Stimulated activated CD4-positive, alpha-beta T cell treated with anti-CD3 and anti-CD28 coated beads, Interleukin-1b, Interleukin-23, amount 100 ng/mL, for 1 hour (primary cell): Measurements from ENCODE around the gene OPALIN.
A peak's percentile ranks its signal among the peaks of the same experiment; 100 is the strongest.

Source experiments
- DNase-seq, 2 donors: peaks; one replicate each; pipeline ENCODE4 v3.0.0-alpha.2; 2020; ENCODE audit warnings: low read depth in 2 of 2

Gene OPALIN, protein sequence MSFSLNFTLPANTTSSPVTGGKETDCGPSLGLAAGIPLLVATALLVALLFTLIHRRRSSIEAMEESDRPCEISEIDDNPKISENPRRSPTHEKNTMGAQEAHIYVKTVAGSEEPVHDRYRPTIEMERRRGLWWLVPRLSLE

DNA sequence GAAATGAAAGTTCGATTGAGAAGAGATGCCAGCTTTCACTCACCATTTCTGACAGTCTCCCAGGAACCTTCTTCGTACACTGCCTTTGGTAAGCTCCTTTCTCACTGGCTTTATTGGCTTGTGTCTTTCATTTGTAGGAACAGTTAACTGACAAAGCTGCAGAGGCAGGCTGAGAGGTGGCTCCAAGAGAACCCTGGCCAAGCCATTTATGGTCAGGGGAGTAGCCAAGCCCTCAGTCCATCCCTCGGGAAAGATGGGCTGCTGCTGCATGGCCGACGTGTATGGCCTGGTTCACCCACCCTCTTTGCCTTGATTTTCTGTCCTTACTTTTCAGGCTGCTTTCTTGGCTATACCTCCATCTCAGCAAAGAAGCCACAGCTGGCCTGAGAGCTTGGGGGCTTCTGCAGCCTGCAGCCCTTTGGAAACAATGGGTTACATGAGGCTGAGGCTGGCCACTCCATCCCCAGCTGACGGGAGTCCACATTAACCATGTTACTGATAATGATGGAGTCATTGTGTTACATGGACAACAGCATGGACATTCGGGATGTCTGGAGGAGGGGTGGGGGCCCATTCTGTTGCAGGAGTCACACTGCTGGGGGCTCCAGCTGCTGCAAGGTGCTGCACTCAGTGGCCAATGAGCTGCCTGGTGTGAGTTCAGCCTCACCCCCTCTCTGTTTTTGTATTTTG, at the start of gene OPALIN:
Gene OPALIN (minus strand): TSS at position 152 of the 690 bp plus-strand sequence. CDS start 106 bp downstream, at position 46.
- no peak for DNase-seq

DNA sequence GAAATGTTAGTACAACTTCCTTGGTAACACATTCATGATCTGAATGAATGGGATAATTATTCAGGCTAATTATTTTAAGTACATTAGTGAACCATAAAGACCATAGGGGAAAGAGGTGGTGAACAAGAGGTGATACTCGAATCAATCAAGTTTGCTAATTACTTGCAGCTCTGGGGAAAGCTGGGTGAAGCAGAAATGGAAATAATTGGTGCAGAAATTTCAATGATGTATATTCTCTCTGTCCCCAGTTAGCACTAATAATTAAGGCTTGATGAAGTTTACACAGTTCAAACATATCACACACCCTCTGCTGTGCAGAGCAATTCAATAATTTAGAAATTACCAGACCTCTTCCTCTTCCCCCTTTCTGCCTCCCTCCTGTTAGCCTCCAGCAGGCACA, 49.4 kb upstream of the OPALIN start:
- DNase-seq, result no peak

DNA sequence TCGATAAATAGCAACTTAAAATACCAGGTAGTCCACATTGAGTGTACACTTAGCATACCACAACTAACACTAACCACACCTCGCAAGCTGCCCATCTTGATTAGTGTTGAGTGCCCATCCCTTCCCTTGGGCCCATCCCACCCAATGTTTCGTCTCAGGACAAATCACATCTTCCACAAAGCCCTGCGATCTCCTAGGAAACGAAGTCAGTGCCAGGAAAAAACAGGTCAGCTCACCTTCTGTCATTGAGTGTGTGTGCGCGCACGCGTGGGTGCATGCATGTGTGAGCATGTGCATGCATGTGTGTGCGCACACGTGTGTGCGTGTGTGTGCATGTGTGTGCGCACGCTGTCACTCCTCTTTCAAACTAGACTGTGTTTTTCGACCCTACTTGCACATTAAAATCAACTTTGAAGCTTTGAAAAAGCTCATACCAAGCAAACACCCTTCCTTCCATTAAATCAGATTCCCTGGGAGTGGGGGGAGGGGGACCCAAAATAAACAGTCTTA, 48.8 kb upstream of the OPALIN start:
- no peak for DNase-seq

DNA sequence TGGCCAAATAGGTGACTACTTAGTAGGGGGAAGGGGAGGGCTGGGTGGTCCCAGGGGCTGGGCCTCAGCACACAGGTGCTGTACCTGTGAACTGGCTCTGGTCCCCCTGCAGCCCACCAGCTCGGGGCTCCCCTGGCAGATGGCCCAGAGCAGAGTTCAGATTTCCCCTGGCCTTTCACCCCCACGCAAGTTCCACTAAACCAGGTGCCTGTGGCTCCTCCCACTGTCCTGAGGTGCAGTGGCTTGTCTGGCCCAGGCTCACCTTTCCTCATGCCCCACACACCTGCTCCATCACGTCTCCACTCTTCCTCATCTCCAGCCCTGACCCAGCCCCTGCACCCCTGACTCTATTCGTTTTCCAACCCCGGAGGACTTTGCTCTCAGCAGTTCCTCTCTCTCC, 47.3 kb upstream of the OPALIN start:
- no peak for DNase-seq

DNA sequence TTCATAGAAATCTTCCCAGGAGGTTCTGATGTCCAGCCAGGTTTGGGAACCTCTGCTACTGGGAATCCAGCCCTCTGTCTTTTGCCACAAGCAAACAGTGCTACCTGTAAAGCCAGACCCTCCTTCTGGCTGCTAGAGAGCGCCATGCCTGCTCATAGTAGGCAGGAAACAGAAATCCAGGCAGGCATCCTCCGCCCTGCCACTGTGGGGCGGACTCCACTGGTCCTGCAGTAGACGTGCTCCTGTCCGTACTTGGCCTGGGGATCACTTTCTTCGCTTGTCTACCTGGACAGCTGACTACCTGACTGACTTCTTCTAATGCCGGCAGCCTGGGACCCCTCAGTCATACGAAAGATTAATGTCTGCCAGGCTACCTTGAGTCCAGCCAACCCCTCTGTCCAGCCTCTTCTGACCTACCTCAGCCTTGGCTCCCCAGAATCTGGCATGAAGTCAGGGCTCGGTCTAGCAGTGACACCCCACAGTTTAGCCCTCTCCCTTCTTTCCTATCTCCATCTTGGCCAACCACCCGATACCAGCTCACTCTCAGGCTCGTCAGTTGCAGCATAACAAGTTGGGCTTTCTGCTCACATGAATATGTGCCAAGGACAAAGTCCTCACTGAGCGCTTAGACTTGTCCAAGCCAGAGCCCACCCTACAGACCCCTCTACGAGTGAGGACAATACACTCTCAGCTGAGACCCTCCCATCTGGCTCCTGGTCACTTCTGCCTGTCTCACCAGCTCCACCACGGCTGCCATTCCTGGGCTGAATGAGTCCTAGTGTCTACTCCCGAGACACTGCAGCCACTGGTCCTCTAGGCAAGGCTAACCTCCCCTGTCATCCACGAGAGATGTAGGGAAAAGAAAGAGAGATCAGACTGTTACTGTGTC, 43.9 kb upstream of the OPALIN start:
- DNase-seq, result no peak

DNA sequence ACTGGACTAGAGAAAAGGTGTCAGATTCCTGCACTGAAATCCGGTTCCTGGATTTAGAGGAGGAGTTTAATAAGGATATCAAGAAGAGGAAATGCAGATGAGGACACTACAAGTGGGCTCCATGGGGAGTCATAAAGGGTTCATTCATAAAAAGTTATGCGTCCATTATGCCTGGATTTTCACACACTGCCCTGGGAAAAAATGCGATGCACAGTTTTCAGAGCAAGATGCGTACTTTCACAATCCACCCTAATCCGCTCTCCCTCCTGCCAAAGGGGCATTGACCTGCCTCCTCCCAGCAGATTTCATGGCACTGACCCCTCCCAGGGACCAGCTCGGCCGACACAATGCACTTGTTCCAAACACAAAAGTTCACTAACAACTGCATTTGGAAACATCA, 42.2 kb upstream of the OPALIN start:
- no peak for DNase-seq

DNA sequence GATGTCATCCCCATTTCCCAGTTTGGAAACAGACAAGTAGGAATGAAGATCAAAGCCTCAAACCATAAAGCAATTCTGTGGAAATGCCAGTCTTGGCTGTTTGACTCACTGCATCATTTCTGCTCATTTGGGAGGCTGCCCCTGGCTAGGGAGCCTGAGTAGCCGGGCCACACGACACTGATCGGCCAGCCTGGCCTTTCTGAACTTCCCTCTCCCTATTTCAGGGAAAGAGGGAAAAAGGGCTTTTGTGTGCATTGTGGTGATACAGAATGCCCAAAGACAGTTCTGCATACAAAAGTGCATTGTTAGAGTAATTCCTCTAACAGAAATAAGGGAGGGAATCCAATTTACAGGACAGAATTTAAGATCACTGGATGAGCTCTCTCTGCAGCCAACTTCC, 41.7 kb upstream of the OPALIN start:
- DNase-seq, result no peak

DNA sequence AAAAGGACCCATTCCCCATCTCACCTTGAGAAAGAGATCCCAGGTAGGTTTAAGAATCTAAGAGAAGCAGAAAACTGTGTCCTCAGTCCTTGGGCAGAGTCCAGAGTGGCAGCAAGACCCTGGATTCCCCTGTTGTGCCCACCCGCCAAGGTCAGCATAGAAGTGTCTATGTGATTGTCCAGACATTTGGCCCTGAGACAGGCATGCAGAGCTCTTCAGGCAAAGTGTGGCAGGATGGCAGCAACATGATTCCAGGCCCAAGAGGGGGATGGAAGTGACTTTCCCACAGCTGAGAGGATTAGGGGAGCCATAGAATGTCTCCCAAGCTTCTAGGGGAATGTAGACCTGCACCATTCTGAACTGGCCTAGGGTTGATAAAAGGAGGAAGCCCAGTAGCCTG, 39.1 kb upstream of the OPALIN start:
- no peak for DNase-seq

DNA sequence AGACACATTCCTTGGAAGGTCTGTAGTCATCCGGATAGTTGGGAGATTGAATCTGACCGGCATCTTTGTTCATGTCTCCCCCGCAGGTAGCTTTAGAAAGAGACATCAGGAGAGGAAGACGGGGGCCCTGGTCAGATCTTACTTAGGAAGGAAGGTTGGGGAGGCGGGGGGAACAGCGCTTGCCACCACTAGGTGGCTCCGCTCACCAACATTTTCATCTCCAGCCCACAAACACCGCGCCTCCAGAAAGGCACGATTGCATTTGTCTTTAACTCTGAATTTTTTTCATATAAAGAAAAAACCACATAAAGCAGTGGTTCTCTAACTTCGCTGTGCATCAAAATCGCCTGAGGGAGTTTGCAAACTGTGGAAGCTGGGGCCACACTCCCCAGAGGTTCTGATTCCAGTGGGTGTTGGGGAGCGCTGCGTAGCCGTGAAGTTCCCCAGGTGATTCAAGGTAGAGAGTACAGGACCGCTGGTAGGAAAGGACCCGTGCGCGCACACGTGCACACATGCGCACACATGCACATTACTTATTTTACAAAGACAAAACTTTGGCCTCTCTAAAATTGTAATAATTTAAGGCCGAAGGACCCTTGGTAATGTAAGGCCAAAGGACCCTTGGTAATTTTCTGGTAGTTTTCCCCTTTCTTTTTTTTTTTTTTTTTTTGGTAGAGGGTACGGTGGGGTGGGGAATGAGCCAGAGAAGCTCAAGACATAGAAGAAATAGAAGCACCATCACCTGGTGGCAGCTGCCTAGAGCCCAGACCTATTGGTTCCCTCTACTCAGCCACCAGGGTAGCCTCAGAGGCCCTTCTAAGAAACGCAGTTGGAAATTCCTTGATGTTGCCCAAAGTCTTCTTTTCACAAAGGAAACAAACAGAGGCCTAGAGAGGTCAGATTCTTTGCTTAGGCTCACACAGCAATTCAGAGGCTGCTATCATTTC, 37.4 kb upstream of the OPALIN start:
- peak; percentile 15 to 24 for DNase-seq

DNA sequence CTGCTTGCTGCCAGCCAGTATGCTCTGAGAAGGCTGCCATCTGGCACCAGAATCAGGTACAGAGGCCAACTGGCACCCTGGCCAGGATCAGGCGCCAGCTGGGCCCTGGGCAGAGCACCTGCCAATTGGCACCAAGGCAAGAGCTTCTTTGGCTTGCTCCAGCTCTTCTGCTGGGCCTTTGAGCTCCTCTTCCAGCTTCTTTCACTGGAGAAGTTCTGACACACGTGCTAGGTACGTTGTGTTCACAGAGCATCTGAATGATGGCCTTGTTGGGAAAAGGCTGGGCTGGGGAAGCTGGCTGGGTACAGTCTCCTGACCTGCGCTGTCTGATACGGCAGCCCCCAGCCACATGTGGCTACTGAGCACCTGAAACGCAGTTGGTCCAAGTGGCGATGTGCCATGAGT, 31.7 kb upstream of the OPALIN start:
- DNase-seq, result no peak

DNA sequence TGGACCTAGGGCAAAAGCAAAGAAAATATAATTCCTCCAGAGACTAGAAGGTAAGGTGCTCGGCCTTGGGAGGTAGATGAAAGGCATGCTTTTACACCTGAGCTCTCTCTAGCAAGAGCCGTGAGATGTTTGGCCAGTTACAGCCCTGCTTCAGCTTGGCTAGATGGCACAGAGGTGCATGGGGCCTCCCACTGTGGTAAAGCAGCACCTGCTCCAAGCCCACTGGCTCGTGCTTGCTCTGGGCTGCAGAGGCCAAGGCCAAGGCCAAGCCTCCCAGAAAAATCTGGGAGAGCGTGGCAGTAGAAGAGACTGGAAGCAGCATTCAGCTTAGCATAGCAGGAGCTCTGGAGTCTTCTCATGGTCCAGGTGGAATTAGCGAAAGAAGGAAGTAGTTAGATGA, 31.0 kb upstream of the OPALIN start:
- DNase-seq, result no peak

DNA sequence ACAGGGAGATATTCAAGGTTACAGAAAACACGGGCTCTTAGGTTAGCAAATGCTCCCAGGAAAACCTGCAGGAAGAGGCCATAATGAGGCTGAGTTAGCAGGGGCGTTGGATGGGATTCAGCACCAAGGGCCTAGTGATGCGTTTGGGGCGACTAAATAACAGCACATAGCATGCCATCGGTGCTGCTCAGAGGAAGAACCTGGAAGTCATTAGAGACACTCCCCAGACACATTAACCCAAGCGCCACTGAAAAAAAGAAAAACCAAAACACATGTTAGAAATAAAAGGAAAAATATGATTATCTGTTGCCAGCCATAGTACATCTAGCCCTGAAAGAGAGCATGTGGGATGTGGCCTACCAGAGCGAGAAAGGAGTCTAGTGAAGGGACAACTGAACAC, 28.8 kb upstream of the OPALIN start:
- DNase-seq, result no peak

DNA sequence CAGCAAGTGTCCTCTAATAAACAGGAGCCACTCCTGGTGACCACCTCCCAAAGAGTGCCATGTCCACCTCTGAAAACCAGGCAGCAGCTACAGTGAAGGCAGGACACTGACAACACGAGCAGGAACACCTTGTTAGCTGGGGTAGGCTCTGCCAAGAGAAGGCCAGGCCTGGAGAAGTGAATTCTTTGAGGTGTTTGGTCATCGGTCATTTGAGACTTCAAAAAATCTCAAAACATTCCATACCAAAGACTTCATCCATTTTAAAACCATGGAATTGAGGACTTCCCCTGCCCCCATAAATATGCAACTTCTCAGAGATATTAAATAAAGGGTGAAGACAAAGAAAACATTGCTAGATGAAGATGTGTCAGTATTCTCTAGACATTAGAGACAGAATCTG, 28.4 kb upstream of the OPALIN start:
- no peak for DNase-seq

DNA sequence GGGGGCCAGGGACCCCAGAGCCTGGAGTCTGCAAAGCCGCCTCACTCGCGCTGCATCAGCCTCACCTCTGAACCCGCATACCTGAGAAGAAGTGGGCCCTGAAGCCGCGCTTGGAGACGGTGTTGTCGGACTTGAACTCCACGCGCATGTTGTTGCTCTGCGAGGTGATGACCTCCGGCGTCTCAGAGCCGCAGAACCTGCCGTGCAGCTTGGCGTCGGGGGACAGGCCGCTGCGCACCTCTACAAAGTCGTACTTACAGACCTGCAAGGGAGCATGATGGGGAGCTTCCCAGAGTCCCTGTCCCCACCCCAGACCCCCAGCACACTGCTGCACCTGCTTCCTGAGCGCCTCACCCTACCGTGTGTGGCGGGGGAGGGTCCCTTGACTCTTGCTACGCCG, 25.7 kb upstream of the OPALIN start:
- no peak for DNase-seq

DNA sequence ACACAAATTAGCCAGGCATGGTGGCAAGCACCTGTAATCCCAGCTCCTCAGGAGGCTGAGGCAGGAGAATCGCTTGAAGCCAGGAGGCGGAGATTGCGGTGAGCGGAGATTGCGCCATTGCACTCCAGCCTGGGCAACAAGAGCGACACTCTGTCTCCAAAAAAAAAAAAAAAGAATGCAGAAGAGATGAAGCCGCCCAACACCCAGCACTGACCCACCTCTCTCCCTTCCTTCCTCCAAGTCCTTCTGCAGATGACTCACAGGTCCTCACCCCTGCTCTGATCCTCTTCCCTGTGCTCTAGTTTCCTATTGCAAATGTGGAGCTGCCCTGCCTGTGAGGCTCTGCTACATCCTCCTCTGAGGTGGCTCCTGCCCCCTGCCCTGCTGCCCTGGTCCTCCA, 22.0 kb upstream of the OPALIN start:
- DNase-seq, result no peak

DNA sequence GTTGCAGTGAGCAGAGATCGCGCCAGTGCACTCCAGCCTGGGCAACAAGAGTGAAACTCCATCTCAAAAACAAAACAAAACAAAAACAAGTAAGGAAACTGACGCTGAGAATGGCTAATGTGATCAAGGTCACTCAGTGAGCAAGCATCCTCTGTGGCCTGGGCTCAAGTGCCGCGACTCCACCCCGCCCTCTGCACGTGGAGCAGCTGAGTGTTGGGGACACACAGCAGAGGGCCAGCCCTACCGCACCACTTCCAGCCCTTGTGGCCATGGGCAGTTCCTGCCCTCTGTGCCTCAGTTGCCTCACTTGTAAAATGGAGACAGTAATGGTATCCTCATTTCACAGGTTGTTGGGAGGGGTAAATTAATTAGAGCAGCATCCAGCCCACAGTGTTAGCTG, 21.0 kb upstream of the OPALIN start:
- DNase-seq, result no peak

DNA sequence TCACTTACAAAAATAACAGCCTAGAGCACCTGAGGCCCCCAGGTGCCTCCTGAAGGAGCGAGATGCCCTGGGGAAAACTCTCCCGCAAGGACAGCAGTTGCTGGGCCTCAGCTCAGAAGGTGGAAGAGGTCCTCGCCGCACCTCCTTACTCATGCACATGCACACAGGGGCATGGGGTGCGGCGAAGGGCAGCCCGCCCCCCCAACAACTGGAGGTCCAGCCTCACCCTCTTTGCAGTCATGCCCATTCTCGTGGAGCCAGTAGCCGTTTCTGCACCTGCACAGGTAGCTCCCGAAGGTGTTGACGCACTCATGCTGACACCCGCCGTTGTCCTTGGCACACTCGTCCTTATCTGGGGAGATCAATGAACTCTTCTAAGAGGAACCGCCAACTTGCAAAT, 19.9 kb upstream of the OPALIN start:
- DNase-seq, result no peak

DNA sequence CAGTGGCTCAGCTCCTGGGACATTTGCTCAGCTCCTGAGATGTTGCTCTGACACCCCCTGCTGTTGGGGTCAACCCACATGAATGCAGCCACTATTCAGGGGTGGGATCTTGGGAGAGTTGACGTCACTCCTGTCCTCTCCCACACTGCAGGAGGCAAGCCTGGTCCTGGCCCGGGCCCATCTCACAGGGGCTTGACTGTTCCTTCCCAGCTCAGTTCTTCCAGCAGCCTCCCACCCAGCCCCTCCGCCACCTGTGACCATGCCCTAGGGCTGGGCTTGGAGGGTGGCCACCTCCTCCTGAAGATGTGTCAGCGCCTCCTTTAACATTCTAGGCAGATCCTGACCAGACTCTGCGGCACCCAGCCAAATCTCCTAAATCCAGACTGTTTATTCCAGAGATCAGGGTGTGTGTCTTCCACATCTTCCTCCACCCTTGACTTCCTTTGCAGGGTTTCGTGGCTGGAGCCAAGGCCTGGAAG, 19.1 kb upstream of the OPALIN start:
- no peak for DNase-seq

DNA sequence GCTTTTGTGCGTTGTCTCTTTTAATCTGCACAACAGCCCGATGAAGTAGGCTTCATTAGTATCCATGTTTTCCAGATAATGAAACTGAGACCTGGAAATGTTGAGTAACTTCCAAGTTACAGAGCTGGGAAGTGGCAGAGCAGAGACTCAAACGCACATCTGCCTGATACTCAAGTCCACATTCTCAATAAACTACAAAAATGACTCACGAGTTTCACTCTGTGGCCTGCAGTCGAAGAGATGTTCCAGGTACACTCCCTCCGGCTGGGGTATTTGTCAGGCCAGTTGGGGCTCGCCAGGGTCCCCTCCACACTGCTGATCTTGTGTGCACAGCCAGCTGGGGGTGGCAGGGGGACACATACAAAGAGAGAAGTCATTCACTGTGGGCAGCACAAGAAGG, 17.7 kb upstream of the OPALIN start:
- no peak for DNase-seq

DNA sequence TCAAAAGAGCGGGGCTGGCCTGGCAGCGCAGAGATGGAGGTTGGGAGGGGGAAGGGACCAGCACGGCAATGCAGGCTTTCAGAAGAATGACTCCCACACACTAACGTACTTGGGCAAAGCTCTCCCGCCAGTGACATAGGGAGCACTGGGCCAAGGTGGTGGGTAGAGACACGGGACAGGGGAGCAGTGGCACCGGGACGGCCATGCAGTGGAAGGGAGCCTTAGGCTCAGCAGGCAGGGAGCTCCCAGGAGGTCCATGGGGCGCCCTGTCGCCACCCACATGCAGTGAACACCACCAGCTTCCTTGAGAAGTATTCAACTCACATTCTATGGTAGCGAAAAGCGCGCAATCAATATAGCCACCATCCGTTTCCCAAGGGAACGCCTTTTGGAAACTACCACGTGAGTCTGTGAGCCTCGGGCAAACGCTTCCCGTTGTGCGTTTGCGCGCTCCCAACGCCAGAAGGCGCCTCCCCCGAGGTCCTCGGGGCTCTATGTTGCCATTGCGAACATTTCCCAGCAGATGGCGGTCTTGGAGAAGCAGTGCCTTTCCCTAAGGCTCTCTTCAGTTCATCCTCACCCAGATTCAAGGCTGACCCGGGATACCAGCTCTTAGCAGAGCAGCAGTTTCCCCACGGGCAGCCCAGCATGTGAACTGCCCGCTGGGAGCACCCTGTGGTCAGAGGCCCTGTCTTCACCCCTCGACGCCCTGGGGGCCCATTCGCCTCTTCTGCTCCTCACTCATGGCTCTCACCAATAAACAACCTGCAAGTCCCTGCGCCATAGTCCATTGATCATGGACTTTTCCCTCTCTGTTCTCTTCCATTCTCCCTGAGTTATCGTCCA, 16.4 kb upstream of the OPALIN start:
- peak; percentile 21 to 49 for DNase-seq

DNA sequence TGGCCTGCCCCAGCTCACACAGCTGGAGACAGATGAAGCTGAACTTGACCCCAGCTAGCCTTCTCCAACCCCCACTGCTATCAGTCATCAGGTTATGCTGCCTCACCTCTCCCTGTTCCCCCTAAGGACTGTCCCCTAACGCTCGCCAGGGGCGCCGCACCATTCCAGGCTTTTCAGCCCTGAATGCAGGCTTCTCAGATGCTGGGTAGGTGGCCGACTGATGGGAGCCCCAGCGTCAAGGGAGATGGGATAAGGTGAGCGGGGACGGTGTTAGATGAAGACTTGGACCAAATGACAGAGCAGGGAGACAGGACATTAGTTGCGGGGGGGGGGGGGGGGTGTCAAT, 15.8 kb upstream of the OPALIN start:
- no peak for DNase-seq
